NB4 (cell line): ENCODE results near the gene TNFSF9.

Source experiments
- DNase-seq: peaks from one replicate; pipeline ENCODE4 v3.0.0; 2010; ENCODE audit warnings: low read depth
- H3K4me3 ChIP-seq: one replicate; pipeline ENCODE4 v1.5.1; 2011; ENCODE audit warnings: mild to moderate bottlenecking, low read depth, low read length, moderate library complexity
- CTCF ChIP-seq: IDR thresholded peaks from one replicate; pipeline ENCODE4 v1.5.1; 2012; ENCODE audit warnings: low read depth, low read length
- MAX ChIP-seq: IDR thresholded peaks from 2 replicates; pipeline ENCODE4 v1.6.1; 2011; ENCODE audit warnings: low read depth, low read length
- MYC ChIP-seq: IDR thresholded peaks from 2 replicates; pipeline ENCODE4 v1.6.1; 2011; ENCODE audit warnings: low read depth, low read length
- POLR2A ChIP-seq: IDR thresholded peaks from 2 replicates; pipeline ENCODE4 v1.6.1; 2011; ENCODE audit warnings: mild to moderate bottlenecking; ENCODE audit not compliant: insufficient read length; ENCODE audit errors: extremely low read depth

Gene TNFSF9

DNA sequence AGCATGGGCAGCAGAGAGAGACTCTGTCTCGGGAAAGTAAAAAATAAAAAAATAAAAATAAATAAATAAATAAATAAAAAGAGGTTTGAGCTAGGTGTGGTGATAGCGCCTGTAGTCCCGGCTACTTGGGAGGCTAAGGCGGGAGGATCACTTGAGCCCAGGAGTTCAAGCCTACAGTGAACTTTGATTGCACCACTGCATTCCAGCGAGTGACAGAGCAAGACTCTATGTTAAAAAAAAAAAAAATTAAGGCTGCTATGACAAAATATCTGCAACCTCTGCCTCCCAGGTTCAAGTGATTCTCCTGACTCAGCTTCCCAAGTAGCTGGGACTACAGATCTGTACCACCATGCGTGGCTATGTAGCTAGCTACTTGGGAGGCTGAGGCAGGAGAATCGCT lies 46.0 kb upstream of the TNFSF9 start:
- H3K4me3 ChIP-seq = no peak overlapping the region
- TF ChIP-seq POLR2A (no peak), CTCF (no peak), MYC (no peak), MAX (no peak)
- DNase-seq = no peak

GRCh38 chr19:6489278-6490061 lies 41.4 kb upstream of the TNFSF9 start:
- H3K4me3 ChIP-seq = no peak overlapping the region
- no peak for TF ChIP-seq CTCF
- no peak for TF ChIP-seq MAX
- TF ChIP-seq MYC = no peak
- no peak for TF ChIP-seq POLR2A
- no peak for DNase-seq

DNA sequence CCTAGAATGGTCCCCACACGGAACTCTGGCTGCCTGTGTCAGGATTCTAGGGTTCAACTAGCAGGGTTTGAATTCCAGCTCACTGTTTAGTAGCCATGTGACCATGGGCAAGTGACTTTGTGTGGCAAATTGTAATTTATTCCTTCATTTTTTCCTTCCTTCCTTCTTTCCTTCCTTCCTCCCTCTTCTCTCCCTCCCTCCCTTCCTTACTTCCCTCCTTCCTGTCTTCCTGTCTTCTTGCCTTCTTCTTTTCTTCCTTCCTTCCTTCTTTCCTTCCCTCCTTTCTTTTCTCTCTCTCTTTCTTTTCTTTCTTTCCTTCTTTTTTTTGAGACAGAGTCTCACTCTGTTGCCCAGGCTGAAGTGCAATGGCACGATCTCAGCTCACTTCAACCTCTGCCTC lies 40.7 kb upstream of the TNFSF9 start:
- H3K4me3 ChIP-seq = no peak overlapping the region
- DNase-seq = no peak
- no peak for TF ChIP-seq MAX
- TF ChIP-seq MYC = no peak
- TF ChIP-seq POLR2A = no peak
- no peak for TF ChIP-seq CTCF

DNA sequence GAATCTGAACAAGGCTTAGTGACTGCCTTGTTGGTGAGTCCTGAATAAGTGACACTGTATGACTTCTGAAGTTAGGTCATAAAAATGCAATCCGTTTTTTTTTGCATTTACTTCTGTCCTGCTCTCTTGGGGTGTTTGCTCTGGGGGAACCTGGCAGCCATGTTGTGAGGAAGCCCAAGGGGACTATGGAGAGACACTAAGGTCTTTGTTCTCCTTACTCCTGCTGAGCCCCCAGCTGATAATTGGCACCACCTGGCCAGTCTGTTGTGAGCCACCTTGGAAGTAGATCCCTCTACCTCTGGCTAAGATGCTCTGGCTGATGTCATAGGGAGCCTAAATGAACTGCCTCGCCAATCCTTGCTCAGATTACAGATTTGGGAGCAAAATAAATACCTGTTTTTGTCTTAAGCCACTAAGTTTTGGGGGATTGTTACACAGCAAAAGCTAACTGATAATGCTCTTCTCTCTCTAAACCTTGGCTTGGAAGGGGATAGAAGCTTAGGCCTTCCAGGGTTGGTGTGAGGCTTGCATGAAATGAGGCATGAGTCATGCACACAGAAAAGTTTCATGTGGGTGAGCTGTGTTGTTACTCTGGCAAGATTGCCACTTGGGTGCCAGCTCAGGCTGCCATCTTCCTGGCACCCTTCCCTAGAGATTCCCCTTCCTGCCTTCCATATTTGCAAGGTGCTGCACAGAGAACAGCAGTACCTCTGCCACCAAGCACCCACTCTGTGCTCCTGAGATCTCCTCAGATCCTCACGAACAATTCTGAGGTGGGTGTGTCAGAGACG lies 38.8 kb upstream of the TNFSF9 start:
- no peak for DNase-seq
- no peak overlapping the region for H3K4me3 ChIP-seq
- TF ChIP-seq CTCF (no peak), MYC (no peak), MAX (no peak), POLR2A (no peak)

DNA sequence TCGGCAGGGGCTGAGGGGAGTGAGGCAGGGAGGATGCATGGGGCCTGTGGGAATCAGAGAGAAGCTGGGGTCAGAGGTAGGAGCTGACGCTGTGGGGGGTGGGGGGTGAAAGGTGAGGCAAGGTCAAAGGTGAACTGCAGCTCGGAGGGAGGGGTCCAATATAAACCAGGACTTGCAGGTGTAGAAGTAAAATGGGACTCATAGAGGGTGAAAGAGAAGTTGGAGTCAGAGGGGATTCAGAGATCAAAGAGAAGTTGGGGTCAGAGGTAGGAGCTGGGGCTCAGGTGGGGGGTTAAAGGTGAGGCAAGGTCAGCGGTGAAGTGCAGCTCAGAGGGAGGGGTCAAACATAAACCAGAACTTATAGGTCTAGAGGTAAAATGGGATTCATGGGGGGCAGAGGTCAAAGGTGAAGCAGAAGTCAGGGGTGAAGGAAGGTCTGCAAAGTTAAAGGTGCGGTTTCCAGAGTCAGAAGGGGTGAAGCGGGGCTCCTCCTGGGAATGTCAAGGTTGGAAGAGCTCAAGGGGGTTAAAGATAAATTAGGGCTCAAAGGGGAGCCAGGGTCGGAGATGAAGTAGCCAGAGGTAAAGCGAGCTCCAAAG lies 36.3 kb upstream of the TNFSF9 start:
- no peak for DNase-seq
- H3K4me3 ChIP-seq = no peak overlapping the region
- TF ChIP-seq MYC (no peak), POLR2A (no peak), CTCF (no peak), MAX (no peak)
